NCI-H1436 treated with DMSO at 0.1 percent for 48 hours (cell line): ENCODE data around the gene PTPRF.
A peak's percentile ranks its signal among the peaks of the same experiment; 100 is the strongest.

Source experiments
- DNase-seq: peaks from one replicate; lab custom pipeline; 2025; lab: John Stamatoyannopoulos, UW

The PTPRF gene

DNA sequence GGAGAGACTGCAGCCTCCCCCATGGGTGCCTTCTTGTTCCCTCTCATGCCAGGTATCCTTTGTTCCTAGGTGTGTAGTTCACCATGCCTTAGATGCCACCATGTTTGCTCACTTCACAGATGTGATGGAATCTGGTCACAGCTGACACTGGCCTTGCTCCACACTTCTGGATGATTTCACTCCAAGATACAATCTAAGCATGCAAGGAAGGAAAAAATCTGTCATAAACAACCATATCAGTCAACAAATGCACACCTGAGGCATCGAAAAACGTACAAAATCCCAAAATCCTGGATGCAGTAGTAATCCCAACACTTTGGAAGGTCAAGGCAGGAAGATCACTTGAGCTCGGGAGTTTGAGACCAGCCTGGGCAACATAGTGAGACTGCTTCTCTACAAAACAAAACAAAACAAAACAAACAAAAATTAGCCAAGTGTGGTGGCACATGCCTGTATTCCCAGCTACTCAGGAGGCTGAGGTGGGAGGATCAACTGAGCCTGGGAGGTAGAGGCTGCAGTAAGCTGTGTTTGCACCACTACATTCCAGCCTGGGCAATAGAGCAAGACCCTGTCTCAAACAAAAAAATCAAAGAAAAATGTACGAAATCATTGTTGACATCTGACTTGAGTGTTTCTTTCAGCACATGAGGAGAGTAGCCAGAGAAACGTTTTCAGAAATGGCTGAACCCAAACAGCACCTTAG, 17.1 kb upstream of the PTPRF start:
- DNase-seq, result no peak

DNA sequence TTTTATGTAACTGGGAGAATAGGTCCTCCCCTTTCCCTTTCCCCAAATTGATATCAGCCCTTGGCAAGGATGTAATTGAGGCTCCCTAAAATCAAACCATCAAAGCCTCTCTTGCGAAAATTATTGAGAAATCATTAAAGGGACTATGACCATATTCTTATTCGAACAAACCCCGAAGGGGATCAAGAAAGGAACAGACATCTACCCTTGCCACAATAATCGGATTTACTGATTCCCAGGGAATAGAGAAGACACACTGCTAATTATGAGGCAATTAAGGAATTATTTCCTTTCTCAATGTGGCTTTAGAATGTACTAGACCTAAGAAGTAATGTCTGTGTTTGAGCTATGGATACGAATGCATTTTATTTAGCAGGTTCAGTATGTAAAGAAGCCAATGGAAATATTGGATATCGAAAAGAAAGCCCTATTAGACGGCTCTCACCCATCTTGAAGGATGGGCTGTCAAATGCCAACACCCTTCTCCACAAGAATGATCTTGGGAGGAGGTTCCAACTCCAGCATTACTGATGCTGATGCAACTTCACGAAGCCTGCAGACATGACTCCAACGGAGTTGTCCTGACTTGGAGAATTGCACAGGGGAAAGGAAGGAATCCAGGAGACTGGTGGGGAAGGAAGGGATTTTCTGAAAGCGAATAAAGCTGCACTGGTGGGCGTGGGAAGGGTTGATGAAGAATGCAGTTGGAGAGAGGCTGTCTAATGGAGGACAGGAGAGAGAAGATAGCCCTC, 11.6 kb upstream of the PTPRF start:
- no peak for DNase-seq

DNA sequence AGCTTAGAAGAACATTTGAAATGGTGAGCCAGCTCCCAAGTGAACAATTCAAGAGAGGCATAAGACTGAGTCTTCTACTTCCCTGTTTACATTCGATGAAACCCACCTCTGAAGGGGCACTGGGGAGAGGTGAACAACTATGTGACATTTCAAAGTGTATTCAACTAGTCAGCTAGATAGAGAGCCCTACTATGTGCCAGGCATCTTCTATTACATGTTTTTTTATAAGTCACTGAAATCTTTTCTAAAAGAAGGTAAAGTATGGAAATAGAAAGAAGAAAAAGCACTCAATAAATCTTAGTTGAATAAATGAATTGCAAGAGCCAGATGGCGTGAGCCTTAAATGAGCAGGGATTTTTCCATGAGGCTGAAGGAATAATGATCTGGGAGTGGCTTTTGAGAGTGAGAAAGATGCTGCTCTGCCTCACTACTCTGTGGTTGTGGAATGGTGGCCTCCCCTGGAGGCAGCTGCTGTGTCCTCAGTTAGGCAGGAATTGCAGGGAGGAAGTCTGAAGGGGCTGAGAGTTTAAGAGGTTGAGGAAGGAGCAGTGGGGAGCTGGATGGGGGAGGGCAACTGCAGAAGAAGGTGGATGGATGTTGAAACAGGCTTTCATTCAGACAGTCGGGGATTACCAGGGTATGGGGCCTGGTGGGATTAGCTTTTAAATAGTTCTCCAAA, 10.4 kb upstream of the PTPRF start:
- DNase-seq, result no peak

DNA sequence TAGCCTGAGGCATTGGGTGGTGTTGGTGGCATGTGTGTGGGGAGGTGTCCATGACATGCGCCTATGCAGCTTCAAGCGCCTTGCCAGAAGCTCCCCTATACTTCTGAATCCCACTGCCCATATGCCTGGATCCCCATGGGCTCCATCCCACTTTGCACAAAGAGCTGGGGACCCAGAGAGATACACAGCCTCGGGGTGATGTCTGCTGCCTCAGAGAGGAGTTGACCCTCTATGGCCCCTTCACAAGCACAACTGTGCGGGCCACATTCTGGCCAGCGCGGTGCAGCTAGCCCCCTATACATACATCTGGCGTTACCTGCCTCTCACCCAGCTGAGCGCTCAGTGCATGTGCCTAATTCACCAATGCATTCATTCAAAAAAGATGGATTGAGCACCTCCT, 9.6 kb upstream of the PTPRF start:
- no peak for DNase-seq

DNA sequence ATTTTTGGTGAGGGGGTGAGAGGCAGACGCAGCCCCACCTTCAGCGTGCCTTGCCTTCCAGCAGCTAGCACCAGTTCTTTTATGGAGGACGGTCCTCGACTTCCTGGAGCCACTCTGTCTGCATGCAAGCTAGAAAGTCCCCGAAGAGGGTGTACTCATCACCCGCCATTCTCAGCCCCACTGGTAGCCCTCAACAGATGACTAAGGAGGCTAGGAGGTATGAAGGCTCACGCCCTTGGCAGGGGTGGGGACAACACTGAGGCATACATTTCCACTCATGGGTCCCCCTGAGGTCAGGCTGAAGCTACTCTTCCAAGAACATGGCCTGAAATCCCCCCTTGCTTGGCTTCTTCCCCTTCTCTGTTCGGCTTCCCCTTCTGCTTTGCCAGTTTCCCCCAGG, 8.9 kb upstream of the PTPRF start:
- DNase-seq, result no peak

DNA sequence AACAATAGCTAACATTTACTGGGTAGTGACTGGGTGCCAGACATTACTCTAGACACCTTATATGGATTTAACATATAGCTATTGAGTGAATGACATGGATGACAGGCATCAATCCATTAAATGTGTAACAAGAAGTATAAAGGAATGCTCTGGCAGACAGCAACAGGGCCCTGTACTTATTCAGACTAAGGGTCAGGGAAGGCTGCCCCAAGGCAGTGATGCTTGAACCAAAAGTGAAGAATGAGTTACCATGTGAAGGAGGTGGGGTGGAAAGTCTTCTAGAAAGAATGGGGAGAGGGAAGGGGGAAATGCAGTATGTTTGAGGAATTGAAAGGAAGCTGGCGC, 8.3 kb upstream of the PTPRF start:
- DNase-seq, result no peak

DNA sequence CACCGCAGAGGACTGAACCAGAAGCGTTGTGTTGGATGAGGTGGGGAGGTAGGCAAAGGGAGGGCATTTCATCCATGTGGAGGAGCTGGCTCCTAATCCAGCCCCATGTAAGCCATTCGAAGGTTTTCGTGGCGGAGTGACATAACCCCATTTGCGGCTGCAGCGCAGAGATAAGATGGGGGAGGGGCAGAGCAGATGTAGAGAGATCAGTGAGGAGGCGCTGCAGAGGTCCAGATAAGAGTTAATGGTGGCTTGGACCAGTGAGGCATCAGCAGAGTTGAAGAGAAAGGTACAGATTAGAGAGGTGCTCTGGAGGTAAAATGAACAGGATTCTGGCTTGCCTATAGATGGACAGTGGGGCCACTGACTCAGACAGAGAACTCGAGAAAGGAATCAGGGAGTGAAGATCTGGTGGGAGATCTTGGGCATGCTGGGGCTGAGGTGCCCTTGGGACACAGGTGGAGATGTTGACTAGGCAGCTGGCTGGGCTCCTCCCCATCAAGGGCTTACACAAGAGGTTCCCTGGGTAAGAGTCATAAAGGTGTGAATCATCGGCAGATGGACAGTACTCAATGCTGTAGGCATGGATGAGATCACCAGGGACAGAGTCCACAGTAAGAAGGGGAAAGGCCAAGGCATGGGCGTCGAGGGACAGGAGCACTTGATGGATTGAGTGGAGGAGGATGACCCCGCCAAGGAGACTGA, 7.8 kb upstream of the PTPRF start:
- DNase-seq, result no peak

DNA sequence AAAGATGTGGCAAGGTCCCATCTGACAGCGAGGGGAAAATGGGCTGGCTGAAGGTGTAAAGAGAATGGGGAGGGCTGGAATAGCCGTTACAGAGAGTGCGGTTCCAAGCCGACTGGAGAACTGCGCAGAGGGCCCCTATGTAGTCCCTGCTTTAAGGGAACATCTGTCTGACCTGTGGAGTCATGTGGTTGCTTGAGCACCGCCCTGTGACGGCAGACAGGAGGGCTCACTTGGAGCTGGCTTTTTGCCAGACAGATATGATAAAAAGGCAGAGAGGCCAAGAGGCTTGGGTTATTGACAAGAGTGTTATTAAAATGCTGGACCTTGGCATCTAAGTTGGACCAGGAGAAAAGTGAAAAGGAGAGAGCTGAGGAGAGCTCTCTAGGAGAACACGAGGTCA, 5.9 kb upstream of the PTPRF start:
- no peak for DNase-seq

DNA sequence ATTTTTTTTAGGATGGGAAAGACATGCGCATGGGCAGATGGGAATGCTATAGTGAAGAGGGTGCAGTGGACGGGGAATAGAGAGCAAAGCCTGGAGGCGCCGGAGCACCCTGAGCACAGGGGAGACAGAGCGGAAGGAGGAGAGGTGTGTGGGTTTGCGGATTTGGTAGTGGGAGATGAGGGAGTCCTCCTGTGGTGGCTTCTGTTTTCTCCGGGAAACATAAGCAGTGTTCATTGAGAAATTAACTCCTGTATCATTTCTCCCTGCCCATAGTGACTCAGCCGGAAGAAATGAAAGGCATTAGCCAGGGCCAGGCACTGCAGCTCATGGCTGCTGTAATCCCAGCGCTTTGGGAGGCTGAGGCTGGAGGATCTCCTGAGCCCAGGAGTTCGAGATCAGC, 4.7 kb upstream of the PTPRF start:
- DNase-seq, result no peak

DNA sequence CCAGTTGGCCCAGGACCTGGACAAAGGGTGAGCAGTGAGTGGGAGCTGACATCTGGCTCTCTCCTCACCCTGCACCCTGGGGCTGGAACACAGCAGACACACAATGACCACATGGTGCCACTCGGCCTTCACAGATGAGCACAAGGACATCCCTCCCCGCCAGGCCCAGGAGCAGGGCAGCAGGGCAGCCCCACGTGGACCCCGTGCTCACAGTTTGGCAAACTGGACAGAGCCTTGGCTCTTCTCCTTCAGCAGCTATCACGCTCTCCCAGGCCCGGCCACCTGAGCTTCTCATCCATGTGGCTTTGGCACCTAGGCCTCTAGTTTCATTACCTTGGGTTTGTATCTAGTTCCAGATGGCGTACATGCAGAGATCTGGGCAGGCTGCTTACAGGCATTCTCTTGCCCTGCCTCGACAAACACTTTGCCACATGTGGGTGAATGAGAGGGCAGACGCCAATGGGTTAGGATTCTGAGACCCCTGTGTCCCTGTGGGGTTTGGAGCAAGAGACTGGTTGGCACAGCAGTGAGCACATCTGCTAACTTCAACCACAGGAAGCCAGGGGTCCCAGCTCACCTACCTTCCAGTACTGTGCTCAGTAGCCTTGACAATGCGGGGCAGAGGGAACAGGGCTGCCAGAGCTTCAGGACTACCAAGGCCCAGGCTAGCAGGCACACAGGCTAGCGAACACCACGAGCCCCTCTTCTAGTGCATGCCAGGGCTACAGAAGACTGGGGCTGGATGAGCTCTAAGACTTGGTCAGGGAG, 3.4 kb upstream of the PTPRF start:
- no peak for DNase-seq

DNA sequence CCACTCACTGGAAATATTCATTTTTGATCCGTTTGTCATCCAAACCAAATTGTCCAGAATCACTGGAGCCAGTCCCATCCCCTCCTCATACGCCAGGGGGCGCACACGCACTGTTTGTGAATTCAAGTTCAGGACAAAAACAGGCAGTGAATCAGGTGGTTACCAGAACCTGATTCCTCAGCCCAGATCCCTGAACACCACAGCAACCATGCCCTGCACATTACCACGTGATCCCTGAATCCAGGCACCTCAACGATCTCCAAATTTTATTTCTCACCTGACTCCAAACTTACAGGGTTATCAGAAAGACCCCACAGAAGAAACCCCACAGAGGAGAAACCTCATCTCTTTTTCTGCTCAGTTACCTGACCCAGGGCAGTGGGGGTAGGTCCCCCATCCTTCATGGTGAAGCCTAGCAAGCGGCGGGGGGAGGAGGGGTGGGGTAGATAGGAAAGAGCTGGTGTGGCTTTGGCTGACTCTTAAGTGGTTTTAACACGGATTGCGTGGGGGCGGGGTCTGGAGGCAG, 1.4 kb upstream of the PTPRF start:
- peak; percentile 52 for DNase-seq

DNA sequence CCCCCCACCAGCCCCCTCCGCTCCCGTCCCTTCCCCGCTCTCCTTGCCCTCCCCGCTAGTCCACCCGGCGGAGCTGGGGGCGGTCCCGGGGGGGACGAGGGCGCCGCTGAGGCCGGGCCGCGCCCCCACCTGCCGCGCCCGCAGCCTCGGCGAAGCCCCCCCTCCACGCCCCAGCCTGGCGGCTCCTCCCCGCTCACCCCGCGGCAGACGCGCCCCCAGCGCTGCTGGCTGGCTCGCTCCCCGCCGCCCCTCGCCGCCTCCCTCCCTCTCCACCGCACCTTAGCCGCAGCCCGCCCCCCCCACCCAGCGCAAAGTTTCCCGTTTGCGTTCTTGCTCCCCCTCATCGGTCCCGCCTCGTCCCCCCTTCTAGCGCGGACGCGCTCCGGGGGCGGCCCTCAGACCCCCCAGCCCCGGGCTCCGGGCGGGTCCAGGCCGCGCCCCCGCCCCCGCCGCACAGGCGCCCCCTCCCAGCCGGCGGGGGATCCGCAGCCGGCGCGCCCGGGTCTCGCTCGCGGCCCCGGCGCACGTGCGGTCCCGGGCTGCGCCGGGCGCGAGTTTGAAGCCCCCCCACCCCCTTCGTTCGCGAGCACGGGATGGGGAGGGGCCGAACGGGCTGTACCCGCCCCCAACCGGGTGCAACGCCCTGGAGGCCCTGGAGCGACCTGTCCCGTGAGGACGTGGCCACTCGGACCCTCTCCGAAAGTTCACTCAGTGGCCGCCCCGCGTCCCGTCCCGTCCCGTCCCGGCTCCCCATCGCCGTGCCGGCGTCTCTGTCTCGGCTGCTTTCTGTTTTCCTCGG, 623 bp downstream of the PTPRF start:
- no peak for DNase-seq

DNA sequence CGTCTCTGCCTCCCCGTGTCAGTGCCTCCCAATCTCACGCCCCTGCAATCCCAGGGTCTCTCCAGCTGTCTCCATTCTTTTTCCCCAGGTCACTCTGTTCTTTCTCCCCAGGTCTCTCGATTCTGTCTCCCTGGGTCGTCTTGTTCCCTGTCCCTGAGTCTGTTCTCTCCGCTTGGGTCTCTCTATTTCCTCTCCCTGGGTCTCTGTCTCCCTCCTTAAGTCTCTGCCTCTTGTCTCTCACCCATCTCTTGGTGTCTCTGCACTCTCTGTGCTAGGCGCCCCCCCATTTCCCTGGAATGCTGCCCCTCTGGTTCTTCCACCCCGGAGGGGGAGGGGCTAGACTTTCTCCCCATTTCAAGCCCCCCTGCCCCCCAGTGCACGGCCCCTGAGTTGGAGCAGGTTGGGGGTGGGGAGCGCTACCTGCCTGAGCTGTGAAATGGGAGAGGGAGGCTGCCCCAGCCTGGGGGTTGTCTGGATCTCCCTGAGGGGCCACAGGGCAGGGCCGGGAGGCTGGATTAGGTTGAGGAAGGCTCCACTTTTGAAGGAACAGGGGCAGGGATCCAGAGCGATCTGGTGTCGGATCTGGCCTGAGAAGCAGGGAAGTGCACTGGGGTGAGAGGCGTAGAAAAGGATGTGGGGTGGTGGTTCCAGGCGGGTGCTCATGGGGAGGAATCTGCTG, 1.4 kb downstream of the PTPRF start:
- DNase-seq, result no peak

DNA sequence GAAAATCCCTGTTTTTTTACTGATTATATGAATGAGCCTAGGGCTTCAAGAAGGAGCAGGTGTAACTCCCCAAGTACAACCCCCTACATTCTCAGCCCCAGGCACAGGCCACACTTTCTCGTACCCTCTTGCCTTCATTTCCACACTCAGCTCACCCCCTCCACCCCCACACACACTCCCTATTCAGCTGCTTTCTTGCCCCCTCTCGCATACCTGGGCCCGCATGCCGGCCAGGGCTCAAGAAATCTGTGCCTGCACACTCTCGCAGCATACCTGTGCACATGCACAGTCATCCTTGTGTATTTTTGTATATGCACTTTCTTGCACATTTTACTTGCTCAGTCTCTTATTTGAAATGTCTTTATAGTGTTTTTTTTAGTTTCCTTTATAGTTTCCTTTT, 2.0 kb downstream of the PTPRF start:
- DNase-seq, result no peak

DNA sequence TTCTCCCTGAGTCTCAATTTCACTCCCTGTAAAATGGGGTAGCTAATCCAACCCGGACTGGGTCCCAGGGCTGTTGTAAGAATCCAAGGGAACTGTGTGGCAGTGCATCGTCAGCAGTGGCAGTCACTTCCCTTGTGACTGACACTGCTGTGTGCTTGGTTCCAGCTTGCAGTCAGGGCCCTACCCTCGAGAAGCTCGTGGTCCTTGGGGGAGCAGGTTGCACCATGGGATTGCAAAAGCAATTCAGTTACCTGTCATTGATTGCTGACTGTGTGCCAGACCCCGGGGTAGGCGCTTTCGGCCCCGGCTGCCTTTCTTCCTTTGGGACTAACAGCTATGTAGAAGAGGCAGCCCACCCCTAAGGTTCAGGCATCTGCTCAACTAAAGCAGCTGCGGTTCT, 2.9 kb downstream of the PTPRF start:
- DNase-seq, result no peak

DNA sequence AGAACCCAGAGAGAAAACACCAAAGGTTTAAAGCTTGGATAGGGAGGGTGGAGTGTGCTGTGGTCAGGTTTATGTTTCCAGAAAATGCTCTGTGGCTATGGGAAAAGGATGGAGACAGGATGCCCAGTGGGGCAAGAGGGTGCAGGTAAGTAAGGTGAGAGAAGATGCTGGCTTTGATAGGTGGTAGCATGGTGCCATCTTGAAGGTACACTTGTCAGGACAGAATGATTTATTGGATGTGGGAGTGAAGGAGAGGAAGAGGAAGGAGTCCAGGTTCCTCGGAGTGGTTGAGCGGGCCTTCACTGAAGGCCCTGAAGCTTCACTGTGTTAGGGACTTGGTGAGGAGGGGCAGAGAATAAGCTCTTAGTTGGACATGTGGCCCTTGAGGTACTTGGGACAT, 3.6 kb downstream of the PTPRF start:
- DNase-seq, result no peak

DNA sequence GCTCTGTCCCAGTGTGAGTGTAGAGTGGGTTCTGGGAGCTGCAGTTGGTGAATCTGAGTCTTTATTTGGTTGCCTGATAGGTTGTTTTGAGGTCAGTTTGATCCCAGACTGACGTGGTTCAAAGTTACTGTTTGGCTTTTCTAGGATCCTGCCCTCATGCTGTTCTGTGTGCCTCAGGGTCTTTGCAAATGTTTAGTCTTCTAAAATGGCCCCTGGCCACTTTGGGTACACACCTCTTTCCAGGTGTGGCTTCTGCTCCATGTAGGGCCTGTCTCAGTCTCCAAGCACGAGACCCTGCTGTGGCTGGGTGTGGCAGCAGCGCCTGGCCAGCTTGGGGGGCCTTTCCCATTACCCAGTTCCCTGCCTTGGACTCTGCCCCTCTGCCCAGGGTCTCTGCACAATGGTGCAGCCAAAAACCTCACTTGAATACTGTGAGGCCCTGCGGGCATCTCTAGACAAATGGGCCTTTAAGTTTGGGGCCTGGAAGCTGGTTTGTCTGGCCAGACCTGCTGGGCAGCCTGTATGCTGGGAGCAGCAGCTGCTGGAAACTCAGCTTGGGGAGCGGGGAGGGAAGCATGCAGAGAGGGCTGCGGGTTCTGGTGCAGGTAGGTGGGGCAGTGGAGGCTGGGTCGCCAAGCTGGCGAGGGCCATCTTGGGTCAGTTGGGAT, 5.6 kb downstream of the PTPRF start:
- no peak for DNase-seq

DNA sequence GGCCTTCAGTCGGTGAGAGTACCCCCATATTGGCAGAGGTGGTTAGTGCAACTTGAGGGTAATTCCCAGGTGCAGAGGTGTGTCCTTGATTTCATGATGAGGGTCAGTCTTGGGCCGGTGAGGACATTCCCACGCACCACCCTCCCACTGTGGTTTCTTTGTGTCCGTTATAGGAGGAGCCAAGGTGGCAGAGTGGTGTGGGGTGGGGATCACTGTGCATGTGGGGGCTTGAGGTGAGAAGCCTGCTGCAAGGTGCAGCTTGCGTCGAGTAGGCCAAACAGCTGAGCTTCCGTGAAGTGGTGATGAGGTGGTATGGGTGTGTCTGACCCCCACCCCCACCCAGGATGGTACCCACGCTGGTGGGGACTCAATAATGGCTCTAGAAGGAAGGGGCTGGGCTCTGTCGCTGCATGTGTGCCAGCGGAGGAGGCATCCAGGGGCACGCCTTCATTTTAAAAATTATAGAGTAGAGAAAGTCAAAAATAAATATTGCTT, 6.2 kb downstream of the PTPRF start:
- DNase-seq, result no peak

DNA sequence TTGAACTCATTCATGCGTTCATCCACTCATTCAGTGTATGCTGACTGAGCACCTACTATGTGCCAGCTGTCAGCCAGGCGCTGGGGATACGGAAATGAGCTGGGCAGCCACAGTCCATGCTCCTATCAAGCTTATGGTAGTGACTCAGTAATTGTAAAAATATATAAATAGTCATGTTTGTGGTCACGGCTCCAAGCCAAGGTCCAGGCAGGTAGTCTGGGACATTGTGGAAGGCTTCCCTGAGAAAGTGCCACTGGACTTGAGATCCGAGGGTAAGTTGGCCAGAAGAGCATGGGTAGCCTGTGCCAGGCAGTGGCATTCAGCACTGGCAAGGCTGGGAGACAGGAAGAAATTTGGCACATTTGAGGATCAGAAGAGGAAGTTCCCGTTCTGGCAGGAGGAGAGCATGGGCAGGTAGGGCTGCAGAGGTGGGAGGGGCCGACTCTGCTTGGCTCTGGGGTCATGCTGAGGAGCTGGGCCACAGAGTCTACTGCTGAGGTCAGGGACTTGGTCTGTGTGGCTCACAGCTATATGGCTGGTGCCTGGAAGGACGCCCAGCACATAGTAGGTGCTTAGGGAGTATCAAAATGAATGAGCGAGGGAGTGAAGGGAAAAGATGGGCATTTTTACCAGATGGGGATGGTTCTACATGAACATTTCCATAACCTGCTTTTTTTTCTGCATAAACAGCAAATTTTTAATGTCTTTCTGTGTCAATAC, 6.9 kb downstream of the PTPRF start:
- no peak for DNase-seq
